NCI-H82 (cell line): ENCODE results near the gene SIX1.
A peak's percentile ranks its signal among the peaks of the same experiment; 100 is the strongest.

ENCODE experiments used
- DNase-seq: peaks from one replicate; lab custom pipeline; 2025; lab: John Stamatoyannopoulos, UW

The SIX1 gene

DNA sequence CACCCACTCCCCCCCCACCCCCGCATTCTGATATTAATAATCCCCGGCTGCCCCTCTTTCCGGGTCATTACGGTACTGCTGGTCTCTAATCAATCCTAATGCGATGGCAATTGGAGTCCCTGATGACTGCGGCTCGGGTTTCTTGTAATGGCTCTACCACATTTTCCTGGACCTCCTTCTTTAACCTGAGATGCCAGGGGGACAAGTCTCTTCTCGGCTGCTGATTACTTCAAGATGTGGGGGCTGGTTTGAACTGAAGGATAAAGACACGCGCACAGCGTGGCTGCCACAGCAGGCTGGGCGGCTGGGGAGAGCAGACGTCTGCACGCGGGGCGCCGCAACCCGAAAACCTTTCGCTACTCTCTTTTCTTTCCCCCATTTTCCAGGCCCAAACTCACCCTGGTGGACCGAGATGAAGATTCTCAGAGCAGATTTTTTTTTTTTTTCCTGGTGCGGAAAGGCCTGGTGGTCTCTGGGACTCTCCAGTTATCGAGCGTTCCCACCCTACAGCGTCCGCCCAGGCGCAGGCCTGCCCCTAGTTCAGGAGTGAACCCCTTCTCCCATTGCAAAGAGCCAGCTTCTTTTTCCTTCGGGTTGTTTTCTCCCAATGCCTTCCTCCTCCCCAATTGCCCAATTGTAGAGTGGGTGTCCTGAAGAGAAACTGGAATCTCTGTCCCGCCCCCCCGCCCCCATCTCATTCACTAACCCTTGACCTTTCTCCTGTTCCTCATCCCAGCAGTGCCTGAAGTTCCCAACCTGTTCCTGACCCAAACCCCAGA is 6.0 kb upstream of the SIX1 start:
- DNase-seq, result peak; percentile 78

DNA sequence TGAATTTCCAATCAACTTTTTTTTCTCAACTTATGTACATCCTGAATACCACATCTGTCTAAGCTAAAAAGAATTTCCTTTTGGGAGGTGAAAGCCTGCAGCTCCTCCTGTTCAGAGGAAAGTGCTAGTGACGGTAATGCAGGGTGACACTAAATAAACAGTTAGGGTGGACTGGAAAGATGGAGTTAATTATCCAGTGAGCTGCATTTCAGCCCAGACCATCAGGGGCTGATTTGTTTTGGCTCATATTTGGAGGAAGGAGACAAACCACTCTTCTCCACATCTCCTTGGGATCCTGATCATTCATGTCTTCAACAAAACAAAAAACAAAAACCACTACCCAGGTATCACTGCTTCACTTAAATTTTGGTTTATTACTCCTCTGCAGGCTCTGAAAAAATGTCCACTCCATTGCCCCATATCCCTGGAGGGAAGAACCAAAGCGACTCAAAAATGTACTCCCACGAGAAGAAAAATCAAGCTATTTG is 5.1 kb upstream of the SIX1 start:
- DNase-seq, result peak; percentile 15

DNA sequence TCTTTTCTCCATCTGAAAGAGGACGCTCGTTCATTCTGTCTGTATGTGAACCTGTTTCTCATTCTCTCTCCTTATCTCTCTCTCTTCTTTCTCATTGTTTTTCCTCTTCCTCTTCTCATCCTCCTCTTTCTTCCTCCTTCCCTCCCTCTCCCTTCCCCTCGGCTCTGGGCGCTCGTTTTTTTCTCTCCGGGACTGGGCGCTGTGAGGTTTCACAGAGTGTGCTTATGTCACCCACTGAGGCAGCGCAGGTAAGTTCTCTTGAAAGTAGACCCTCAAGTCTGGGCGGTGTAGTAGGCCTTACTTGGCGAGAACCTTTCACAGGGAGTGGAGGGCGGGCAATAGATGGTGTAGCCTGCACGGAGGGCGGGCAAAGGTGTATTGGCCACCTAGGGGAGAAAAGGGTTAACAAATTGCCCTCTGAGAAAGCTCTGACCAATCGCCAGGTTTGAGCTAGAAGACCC is 4.5 kb upstream of the SIX1 start:
- DNase-seq, result peak; percentile 15

DNA sequence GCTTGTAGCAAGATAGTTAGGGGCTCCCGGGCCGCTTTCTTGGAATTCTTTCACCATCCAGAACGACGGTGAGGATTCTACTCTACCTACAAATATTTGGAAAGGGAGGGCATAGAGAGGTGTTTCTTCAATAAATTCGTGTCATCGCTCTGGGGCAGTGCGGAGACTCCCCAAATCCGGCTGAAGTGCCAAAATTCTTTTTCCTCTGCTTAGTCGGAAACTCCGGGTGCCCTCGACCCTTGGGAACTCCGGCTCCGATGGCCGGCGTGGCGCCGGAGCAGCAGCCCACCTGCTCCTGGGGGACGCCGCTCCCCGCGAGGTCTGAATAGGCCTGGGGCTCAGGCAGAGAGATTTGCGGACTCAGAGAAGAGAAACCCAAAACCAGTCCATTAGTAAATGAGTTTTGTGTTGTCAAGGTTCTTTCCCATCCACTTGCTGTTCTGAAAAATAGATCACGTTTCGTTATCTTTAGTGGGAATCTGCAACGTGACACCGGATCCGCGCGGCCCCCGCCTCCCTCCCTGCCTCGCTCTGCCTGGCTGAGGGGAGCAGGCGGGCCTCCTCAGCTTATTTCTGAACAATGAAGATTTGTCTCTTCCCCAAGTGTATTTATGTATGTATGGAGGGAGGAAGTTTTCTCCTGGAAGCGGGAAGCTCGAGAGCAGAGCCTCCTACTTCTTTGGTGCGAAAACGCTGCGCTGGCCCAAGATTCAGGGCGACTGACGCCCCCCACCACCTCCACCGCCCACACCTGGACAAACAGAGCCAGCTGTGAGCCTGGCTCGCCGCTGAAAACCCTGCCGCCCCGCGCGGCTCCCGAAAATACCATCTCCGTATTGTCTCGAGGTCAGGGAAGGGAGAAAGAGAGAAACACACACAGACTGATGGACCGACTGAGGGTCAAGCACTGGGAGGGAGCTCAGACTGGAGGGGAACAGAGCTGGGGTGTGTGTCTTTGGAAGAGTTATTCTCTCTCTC is 3.7 kb upstream of the SIX1 start:
- peak; percentile 41 for DNase-seq

DNA sequence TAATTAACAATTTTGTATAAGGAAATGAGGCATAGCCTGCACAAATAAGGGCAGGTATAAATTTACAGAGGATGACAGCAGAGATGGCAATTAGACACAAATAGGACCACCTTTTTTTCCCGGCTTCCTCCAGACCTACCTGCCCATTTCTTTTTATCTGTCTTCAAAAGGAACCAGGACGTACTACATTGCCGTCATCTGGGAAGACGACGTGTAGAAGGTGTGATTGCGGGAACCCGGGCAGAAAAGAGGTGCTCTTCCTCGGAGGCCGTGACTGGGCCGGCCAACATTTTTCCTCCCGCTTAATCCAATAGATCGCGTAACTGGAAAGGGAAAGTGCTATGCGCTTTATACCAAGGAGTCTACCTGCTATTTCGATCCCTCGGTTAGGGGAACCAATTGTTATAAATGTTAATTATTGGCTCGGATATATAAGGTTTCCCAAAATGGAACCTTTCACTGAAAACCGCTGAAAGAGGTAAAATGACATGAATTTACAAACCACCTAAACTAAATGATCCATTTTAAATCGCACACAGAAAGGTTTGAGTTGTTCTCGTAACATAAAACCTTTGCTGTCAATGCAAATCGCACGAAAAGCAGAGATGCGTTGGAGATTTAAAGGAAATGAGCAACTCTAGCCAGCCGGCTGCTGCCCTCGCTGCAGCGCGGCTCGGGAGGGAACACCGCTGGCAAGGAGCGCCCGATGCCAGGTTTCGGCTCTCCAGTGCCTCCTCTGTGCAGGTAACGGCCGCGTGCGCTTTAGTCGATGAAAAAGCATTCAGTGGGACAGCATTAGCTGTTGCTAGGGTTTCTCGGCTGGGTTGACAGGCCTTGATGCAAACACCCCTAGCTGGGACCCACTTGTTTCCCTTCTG is 2.8 kb upstream of the SIX1 start:
- peak; percentile 56 for DNase-seq

DNA sequence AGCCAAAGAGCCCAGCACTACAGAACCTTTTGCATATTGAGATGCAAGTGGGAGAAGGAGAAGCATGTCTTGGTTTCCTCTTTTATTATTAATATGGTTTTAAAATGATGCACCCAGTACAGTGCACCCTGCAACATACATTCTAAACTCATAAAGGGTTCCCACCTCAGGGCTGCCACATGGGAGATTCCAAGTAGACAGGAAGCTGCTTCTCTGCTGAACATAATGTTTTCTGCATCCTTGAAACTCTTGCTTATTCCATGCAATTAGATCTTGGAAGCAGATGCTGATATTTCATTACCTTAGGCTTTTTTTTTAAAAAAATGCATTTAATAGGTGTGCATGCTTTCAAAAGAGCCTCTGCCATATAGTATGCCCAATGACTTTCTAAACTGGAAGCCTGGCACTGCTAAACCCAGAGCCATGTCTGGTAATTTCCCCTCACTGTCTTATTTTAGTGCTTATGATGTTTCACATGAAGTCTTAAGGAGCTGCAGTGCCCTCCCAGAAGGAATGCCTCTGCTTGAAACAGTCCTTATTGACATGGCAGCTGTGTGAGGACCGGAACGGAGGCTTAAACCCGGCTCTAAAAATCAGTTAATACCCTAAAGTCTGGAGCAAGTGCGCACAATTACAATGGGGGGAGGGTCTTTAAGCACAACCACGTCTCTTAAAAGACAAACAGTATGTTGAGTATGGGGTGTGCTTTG is 2.0 kb upstream of the SIX1 start:
- peak; percentile 82 for DNase-seq

DNA sequence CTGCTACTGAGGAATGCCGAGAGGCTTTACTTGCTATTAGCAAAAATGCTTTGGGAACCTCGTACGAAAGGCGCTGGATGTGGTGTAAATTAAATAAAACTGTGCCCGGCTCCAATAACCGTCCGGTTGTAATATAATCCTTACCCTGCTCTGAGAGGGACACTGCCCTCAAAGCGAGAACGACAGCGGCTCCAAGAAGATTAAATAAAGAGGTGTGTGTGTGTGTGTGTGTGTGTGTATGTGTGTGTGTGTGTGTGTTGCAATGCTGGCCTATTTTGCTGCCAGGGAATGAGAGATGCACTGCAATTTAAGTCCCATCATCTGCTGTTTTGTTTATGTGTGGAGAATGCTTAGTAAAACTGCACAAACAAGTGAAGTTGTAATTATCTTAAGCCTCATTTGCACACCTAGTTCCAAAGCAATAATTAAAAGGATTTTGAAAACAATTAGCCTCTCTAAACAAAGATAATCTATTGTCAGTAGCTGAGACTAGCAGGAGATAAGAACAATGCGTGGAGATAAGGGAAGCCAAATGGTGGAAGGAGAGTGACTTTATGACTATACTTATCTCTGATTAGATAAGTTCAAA is 1.2 kb upstream of the SIX1 start:
- peak; percentile 65 for DNase-seq

DNA sequence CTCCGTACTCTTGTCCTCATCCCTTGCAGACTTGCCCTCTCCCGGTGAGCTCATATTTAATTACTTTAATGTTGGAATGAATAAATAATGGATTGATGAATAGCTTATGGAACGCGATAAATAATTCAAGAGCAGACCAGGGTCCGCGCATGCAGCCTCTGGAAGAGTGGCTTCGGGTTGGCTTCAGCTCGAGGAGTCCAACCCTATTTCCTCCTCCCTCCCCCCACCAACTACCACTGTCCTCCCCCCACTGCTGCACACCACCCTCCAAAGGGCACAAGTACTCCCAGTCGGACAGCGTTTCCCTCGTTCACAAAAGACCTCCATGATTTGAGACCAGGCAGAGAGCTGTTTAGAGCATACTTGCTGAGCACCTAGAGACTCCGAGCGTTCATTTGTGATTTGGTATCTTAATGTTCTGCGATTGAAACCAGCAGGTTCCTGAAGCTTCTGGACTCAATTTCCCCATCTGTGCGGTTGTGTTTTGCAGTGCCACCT is 647 bp upstream of the SIX1 start:
- DNase-seq, result peak; percentile 44

DNA sequence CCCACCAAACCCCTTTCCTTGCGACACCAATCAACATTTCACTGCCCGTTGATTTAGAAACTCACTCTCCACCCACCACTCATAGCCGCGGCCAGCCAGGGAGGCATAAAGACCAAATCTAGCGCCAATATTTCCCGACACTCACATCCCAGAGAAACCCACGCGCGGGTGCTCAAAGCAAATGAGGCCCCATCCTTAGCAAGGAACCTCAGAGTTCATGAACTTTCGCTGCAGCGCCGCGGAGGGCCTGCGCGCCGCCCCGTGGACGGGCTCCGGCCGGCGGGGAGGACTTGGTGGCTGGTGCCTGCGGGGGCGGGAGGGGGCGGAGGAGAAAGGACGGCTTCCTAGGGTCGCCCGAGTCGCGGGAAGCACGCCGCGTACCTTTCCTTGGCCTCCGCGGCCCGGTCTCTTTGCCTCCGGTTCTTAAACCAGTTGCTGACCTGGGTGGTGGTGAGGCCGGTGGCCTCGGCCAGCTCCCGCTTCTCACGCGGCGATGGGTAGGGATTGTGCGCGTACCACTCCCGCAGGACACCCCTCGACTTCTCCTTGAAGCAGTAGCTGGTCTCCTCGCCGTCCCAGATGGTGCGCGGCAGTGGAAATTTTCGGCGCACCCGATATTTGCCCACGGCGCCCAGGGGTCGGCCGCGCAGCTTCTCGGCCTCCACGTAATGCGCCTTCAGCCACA is 886 bp downstream of the SIX1 start:
- peak; percentile 19 for DNase-seq

DNA sequence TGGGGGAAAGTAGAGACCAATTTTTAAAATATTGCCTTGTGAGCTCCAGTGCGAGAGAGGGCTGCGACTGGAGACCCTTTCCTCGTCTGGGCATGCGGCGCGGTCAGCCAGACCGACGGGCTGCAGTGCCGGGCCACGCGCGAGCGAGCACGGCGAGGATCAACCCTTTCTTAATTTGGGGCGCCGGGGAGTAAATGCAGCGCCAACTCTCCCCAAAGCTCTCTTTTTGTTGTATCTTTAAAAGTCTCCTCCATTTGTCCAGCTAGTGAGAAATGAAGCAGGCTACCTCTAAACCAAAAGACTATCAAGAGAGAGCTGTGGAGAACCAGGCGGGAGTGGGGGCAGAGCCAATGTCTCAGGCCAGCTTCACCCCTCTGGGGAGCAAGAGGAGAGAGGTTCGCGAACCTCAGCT is 1.4 kb downstream of the SIX1 start:
- DNase-seq, result no peak

DNA sequence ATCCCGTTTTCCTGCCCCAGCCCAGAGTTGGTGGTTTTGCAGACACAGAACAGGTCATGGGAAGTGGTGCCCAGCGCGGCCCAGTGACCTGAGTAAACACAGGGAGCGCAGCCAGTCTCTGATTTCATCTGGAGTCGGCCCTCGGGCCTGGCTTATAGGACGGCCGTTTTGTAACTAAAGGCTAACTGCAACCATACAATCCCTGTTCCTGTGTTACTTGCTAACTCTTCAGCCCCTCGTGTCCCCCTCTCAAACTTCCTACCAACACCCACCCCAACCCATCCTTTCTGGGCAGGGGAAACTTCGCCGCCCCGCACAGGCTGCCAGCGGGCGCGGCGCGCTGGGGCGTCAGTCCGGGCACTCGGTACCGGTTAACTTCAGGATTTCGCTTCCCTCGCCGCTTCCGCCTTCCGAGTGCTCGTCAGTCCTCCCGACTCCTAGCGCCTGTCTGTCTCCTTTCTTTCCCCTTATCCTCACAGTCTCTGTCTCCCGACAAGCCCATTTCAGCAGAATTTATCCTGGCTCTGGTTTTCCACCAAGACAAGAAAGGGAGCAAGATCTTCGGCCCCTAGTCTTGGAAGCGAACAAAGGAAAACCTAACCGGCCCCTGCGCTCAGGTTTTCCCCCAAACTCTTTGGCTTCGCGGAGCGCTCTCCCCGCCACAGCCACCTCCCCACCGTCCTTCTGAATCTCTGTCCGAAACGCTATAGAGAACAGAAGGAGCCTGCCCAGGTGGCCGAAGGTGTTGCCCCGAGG is 2.0 kb downstream of the SIX1 start:
- peak; percentile 60 for DNase-seq

DNA sequence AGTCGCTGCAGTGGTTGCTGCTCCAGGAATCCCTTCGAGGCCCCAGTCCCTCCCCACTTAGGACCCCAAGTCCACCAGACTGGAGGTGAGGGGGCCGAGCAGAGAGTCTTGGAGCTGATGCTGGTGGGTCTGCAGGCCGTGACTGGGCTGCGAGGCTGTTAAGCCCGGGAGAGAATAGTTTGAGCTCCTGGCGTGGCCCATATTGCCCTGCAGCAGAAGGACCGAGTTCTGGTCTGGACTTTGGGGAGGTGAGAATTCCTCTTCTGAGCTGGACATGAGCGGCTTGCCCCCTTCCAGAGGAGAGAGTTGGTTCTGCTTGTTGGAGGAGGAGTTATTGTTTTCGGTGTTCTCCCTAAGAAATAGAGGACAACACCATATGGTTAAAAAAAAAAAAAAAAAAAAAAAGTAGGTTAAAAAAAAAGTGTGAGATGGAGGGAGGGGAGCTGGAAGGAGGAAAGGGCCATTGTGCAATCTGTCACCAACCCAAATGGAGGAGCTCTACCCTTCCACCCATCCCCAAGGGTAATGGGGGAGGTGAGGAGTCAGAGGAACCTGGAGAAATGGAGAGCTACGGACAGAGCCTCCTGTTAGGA is 3.0 kb downstream of the SIX1 start:
- DNase-seq, result peak; percentile 30

DNA sequence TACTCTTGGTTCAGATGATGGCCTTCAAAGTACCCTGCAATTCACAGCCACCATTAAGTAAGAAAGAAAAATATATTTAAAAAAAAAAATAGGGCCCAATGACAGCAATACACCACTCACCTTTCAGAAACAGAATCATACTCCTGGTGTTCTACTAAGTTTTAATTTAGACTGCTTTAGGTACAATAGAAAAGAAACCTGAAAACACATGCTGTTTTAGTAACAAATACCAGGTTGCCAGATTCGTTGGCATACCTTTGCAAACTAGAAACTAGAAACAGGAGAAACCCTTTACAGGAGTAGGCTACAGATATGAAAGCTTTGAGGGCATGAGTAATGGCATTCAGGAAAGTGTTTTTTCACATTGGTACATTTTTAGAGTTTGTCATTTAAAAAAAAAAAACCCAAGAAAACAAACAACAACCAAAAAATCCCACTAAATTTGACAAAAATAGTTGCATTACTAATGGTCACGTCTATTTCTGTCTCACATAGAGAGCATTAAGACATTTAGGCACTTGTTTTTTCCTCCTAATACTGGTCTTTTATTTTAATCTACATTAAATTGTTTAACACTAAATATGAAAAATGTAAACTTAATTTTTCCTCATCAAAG is 4.0 kb downstream of the SIX1 start:
- DNase-seq, result no peak

DNA sequence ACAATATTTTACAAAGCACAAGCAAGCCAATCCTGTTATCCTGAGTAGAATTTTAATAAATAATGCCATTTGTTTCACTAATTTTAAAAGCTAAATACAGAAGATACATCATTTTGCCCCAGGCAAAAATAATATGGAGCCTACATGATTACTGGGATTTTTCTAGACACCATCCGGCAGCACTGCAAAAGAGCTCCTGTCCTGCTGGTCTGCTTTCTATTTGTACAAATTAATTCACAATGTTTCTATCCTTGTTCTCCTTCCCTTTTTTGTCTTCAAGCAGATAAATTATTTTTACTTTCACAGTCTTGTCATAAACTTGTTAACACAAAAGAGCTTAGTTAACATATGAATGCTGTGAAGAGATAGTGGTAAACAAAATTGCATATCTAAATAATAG is 4.6 kb downstream of the SIX1 start:
- no peak for DNase-seq

DNA sequence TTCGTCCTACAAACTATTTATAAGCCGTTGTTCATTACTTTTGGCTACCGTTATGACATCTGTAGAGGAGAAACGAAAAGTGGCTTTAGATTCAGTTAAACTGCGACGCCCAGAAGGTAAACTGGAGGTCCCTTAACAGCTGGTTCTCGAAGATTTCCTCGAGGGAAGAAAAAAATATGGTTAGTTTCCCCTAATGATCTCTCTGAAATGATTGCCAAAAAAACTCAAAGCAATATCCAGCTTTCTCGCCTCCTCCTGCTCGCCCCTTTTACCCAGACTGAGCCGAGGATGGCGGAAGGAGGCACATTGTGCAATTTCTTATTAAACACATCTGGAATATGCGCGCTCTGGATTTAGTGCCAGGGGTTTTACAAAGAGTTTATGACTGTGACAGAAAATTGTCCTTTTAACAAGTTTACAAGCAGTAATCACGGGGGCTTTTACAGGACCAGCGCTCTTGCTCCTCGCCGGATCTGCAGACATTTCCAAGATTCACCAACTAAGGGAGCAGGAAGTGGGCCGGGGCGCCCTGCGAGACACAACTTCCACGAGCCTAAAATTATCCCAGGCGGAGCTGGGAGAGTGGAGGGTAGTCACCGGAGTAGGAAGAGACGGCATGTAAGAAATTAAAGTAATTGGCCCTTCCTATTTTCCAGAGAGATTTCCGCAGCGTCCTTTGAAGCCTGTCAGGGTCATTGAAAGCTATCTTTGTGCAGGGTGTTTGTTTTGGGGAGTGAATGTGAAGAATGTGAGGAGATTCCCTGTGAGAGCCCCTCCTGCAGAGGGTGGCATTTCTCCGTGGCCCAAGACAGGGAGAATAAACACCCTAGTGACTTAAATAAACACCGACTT is 5.6 kb downstream of the SIX1 start:
- no peak for DNase-seq

DNA sequence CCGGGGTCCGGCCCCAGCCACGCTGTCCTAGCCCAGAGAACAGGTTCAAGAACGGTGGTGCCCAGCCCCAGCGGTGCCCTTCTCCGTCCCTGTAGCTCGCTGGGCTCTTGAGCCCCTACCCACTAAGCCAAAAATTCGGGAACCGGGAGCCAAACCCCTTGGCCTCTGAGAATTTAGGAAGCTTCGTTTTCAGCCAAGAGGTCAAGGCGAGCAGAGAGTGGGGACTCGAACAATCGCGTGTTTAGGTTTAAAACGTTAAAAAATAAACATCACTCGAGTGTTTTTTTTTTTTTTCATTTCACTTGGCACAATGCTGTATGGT is 6.2 kb downstream of the SIX1 start:
- no peak for DNase-seq
